ENCODE results near the gene MITF.

MITF gene

GRCh38 chr3:69739204-69740102 is at the start of gene MITF:
MITF (plus strand) TSS chr3:69739464; CDS start chr3:69739598, 134 bp downstream.
- no peak for DNase-seq (ENCODE audit: low read depth)

GRCh38 chr3:69691860-69692259 is 47.4 kb upstream of the MITF start:
- no peak for DNase-seq (ENCODE audit: low read depth)

- DNase-seq (ENCODE audit: low read depth): no peak
Measured at GRCh38 chr3:69692761-69693160, 46.5 kb upstream of the MITF start.

GRCh38 chr3:69695443-69695842 is 43.8 kb upstream of the MITF start:
- DNase-seq (ENCODE audit: low read depth): no peak

- no peak for DNase-seq (ENCODE audit: low read depth)
Measured at GRCh38 chr3:69695933-69696332, 43.3 kb upstream of the MITF start.

GRCh38 chr3:69696367-69696766 is 42.9 kb upstream of the MITF start:
- no peak for DNase-seq (ENCODE audit: low read depth)

- DNase-seq (ENCODE audit: low read depth): no peak
Measured at GRCh38 chr3:69697381-69697780, 41.9 kb upstream of the MITF start.

GRCh38 chr3:69698728-69699127 is 40.5 kb upstream of the MITF start:
- DNase-seq (ENCODE audit: low read depth): no peak

GRCh38 chr3:69699183-69699582 is 40.1 kb upstream of the MITF start:
- no peak for DNase-seq (ENCODE audit: low read depth)

GRCh38 chr3:69700949-69701348 is 38.3 kb upstream of the MITF start:
- DNase-seq (ENCODE audit: low read depth): no peak

GRCh38 chr3:69710153-69710977 is 28.9 kb upstream of the MITF start:
- peak; percentile 58 for DNase-seq (ENCODE audit: low read depth)

GRCh38 chr3:69712269-69712668 is 27.0 kb upstream of the MITF start:
- no peak for DNase-seq (ENCODE audit: low read depth)

- DNase-seq (ENCODE audit: low read depth): no peak
Measured at GRCh38 chr3:69712933-69713332, 26.3 kb upstream of the MITF start.

- DNase-seq (ENCODE audit: low read depth): no peak
Measured at GRCh38 chr3:69715204-69715603, 24.1 kb upstream of the MITF start.

GRCh38 chr3:69716119-69716518 is 23.1 kb upstream of the MITF start:
- DNase-seq (ENCODE audit: low read depth): no peak

GRCh38 chr3:69718866-69719586 is 20.2 kb upstream of the MITF start:
- no peak for DNase-seq (ENCODE audit: low read depth)

- DNase-seq (ENCODE audit: low read depth): no peak
Measured at GRCh38 chr3:69719587-69720122, 19.6 kb upstream of the MITF start.

GRCh38 chr3:69720824-69721223 is 18.4 kb upstream of the MITF start:
- no peak for DNase-seq (ENCODE audit: low read depth)

- no peak for DNase-seq (ENCODE audit: low read depth)
Measured at GRCh38 chr3:69723389-69723788, 15.9 kb upstream of the MITF start.

- no peak for DNase-seq (ENCODE audit: low read depth)
Measured at GRCh38 chr3:69724722-69725435, 14.4 kb upstream of the MITF start.

GRCh38 chr3:69725994-69726571 is 13.2 kb upstream of the MITF start:
- no peak for DNase-seq (ENCODE audit: low read depth)
